Neuronal stem cell (in vitro differentiated cells): Measurements from ENCODE around the gene PRDM5.

Experiments
- DNase-seq: peaks from one replicate; pipeline ENCODE4 v3.0.0-alpha.2; 2013; ENCODE audit warnings: low spot score
- H2AFZ ChIP-seq: one replicate; pipeline ENCODE4 v1.6.1; 2013; ENCODE audit warnings: mild to moderate bottlenecking, low read length, inconsistent platforms
- H2AK5ac ChIP-seq: 2 replicates; pipeline ENCODE4 v1.6.1; 2013; ENCODE audit warnings: low read depth, mild to moderate bottlenecking, inconsistent platforms, low read length, moderate library complexity, mixed read lengths
- H2BK120ac ChIP-seq: 2 replicates; pipeline ENCODE4 v1.6.1; 2013; ENCODE audit warnings: low read depth, mild to moderate bottlenecking, inconsistent platforms, low read length, moderate library complexity, mixed read lengths
- H2BK12ac ChIP-seq: one replicate; pipeline ENCODE4 v1.6.1; 2013; ENCODE audit warnings: low read length, inconsistent platforms
- H2BK15ac ChIP-seq: 2 replicates; pipeline ENCODE4 v1.6.1; 2013; ENCODE audit warnings: mild to moderate bottlenecking, low read length, inconsistent platforms, mixed read lengths
- H2BK5ac ChIP-seq: one replicate; pipeline ENCODE4 v1.6.1; 2013; ENCODE audit warnings: inconsistent platforms, mild to moderate bottlenecking, low read length, moderate library complexity
- H3K14ac ChIP-seq: one replicate; pipeline ENCODE4 v1.6.1; 2013; ENCODE audit warnings: low read length, inconsistent platforms
- H3K18ac ChIP-seq: 2 replicates; pipeline ENCODE4 v1.6.1; 2013; ENCODE audit warnings: low read length, inconsistent platforms
- H3K23ac ChIP-seq: 2 replicates; pipeline ENCODE4 v1.6.1; 2013; ENCODE audit warnings: low read depth, mild to moderate bottlenecking, mixed read lengths, low read length, inconsistent platforms; ENCODE audit not compliant: poor library complexity
- H3K27ac ChIP-seq: replicated peaks from 3 replicates; pipeline ENCODE4 v1.5.1; 2013; ENCODE audit warnings: low read length, inconsistent platforms
- H3K27me3 ChIP-seq, 3 experiments: 2 replicates each; pipeline ENCODE4 v1.6.1; 2013; ENCODE audit warnings: low read length in 3 of 3, mild to moderate bottlenecking in 2 of 3, inconsistent platforms in 1 of 3, low read depth in 1 of 3, mixed read lengths in 1 of 3, moderate library complexity in 1 of 3; ENCODE audit not compliant: control insufficient read depth in 3 of 3, insufficient read depth in 3 of 3
- H3K36me3 ChIP-seq, 2 donors: replicated peaks in 1 of 2; 2 replicates each; pipeline ENCODE4 v1.6.1; 2013; ENCODE audit warnings: low read length in 2 of 2; ENCODE audit not compliant: control insufficient read depth in 2 of 2, insufficient read depth in 2 of 2
- H3K4ac ChIP-seq: 2 replicates; pipeline ENCODE4 v1.6.1; 2013; ENCODE audit warnings: inconsistent platforms, mild to moderate bottlenecking, low read length, moderate library complexity
- H3K4me1 ChIP-seq, 2 donors: 1 replicate in 1 of 2; 2 replicates in 1 of 2; pipeline ENCODE4 v1.6.1; 2013; ENCODE audit warnings: low read length in 2 of 2, low read depth in 1 of 2; ENCODE audit not compliant: control insufficient read depth in 2 of 2, insufficient read depth in 1 of 2
- H3K4me2 ChIP-seq: one replicate; pipeline ENCODE4 v1.6.1; 2013; ENCODE audit warnings: mild to moderate bottlenecking, low read length, inconsistent platforms; ENCODE audit not compliant: insufficient read depth, poor library complexity, severe bottlenecking
- H3K4me3 ChIP-seq, 2 donors: 2 replicates each; pipeline ENCODE4 v1.5.1; 2013; ENCODE audit warnings: low read length in 2 of 2, mild to moderate bottlenecking in 2 of 2, inconsistent platforms in 1 of 2, moderate library complexity in 1 of 2
- H3K79me1 ChIP-seq: one replicate; pipeline ENCODE4 v1.6.1; 2013; ENCODE audit warnings: low read depth, mild to moderate bottlenecking, inconsistent platforms, low read length, moderate library complexity
- H3K9ac ChIP-seq: one replicate; pipeline ENCODE4 v1.6.1; 2013; ENCODE audit warnings: mild to moderate bottlenecking, low read depth, low read length, inconsistent platforms; ENCODE audit not compliant: poor library complexity
- H3K9me3 ChIP-seq, 2 donors: replicated peaks in 1 of 2; 2 replicates each; pipeline versions ENCODE3 to v1.6.1; 2013; ENCODE audit warnings: low read length in 2 of 2, mild to moderate bottlenecking in 2 of 2, inconsistent platforms in 1 of 2, low read depth in 1 of 2, mixed read lengths in 1 of 2, moderate library complexity in 1 of 2; ENCODE audit not compliant: control insufficient read depth in 2 of 2, insufficient read depth in 1 of 2
- H4K8ac ChIP-seq: one replicate; pipeline ENCODE4 v1.6.1; 2013; ENCODE audit warnings: low read depth, mild to moderate bottlenecking, inconsistent platforms, low read length, moderate library complexity
- H4K91ac ChIP-seq: one replicate; pipeline ENCODE4 v1.6.1; 2013; ENCODE audit warnings: low read length, low read depth, mild to moderate bottlenecking, inconsistent platforms; ENCODE audit not compliant: poor library complexity
- WGBS, 2 donors: extraction: QIAGEN DNeasy Blood & Tissue Kit; methylation state at CpG; one replicate each; pipeline ENCODE4 v1.1.7; 2013; ENCODE audit warnings: missing lambda C conversion rate in 2 of 2, mixed read lengths in 1 of 2; ENCODE audit not compliant: insufficient read length in 2 of 2, insufficient replicate concordance in 1 of 2; ENCODE audit errors: extremely low coverage in 2 of 2; 5-methylcytosine and 5-hydroxymethylcytosine counted together

Gene PRDM5

DNA sequence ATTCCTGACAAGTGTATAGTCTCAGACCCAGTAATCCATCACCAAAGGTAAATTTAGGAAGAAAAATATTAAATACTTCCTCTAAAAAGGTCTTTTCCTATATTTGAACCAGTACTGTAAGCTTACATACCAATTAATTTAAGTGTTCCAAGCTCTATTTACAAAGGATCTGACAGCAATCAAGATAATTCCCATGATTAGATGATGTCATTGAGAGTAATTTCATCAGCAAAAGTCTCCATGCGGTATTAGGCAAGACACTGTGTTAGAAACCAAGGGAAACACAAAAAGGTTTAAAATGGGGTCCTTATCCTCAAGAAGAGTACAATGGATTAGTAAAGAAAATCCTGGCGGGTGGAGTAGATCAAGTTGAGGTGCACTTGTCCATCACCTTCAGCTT is 198.5 kb downstream of the PRDM5 start:
- Histone ChIP-seq H3K36me3 (no peaks in the 10 kb centered on the region), H3K27me3 (no peaks in the 10 kb centered on the region), H3K9me3 (peaks cover 0 to 7% of the 10 kb centered on the region in 2 donors), H2BK12ac (no peak overlapping the region), H3K4ac (no peak overlapping the region), H2AFZ (no peak overlapping the region), H4K91ac (no peak overlapping the region), H3K9ac (no peak overlapping the region), H2AK5ac (no peak overlapping the region), H3K4me1 (peaks cover 0 to 4% of the 10 kb centered on the region in 2 donors), H3K23ac (no peak overlapping the region), H3K4me3 (no peak overlapping the region), H3K4me2 (no peak overlapping the region), H4K8ac (no peak overlapping the region), H3K14ac (no peak overlapping the region), H2BK120ac (no peak overlapping the region), H3K18ac (no peak overlapping the region), H2BK15ac (no peak overlapping the region), H3K79me1 (no peaks in the 10 kb centered on the region), H3K27ac (no peak overlapping the region), H2BK5ac (no peak overlapping the region)
- WGBS, 2 donors: no CpG with 5 or more reads among the region's 2 CpGs
- DNase-seq: no peak

- Histone ChIP-seq H3K27me3 (no peaks in the 10 kb centered on the region), H3K9ac (no peak overlapping the region), H3K14ac (no peak overlapping the region), H3K18ac (no peak overlapping the region), H3K4me2 (no peak overlapping the region), H4K91ac (no peak overlapping the region), H3K9me3 (peaks cover 0 to 7% of the 10 kb centered on the region in 2 donors), H2BK15ac (no peak overlapping the region), H3K23ac (no peak overlapping the region), H2BK5ac (no peak overlapping the region), H3K4me3 (no peak overlapping the region), H3K36me3 (no peaks in the 10 kb centered on the region), H2AK5ac (no peak overlapping the region), H2BK120ac (no peak overlapping the region), H2BK12ac (no peak overlapping the region), H3K4ac (no peak overlapping the region), H4K8ac (no peak overlapping the region), H2AFZ (no peak overlapping the region), H3K27ac (no peak overlapping the region), H3K79me1 (no peaks in the 10 kb centered on the region), H3K4me1 (peaks cover 0 to 4% of the 10 kb centered on the region in 2 donors)
- no peak for DNase-seq
- WGBS, 2 donors: no CpG with 5 or more reads among the region's 3 CpGs
Measured at GRCh38 chr4:120723105-120723504, 199.4 kb downstream of the PRDM5 start.

- DNase-seq: no peak
- no peaks in the 10 kb centered on the region for H3K79me1 ChIP-seq
- no peak overlapping the region for H3K9ac ChIP-seq
Measured at GRCh38 chr4:120722655-120723054, 199.9 kb downstream of the PRDM5 start.

GRCh38 chr4:120720354-120720934 is 202.1 kb downstream of the PRDM5 start:
- Histone ChIP-seq H2BK15ac (no peak overlapping the region), H3K23ac (no peak overlapping the region), H2AK5ac (no peak overlapping the region), H2BK5ac (no peak overlapping the region), H3K9ac (no peak overlapping the region), H4K91ac (no peak overlapping the region), H3K4me3 (no peak overlapping the region), H3K4ac (no peak overlapping the region), H3K27ac (no peak overlapping the region), H2AFZ (no peak overlapping the region), H3K27me3 (no peaks in the 10 kb centered on the region), H3K18ac (no peak overlapping the region), H4K8ac (no peak overlapping the region), H3K79me1 (no peaks in the 10 kb centered on the region), H2BK12ac (no peak overlapping the region), H2BK120ac (no peak overlapping the region), H3K36me3 (no peaks in the 10 kb centered on the region), H3K4me1 (peaks cover 0 to 4% of the 10 kb centered on the region in 2 donors), H3K4me2 (no peak overlapping the region), H3K9me3 (peaks cover 0 to 7% of the 10 kb centered on the region in 2 donors), H3K14ac (no peak overlapping the region)
- DNase-seq: no peak
- no CpG with 5 or more reads among the region's 5 CpGs for WGBS, 2 donors

More at GRCh38 chr4:120722655-120723054, 199.9 kb downstream of the PRDM5 start:
- WGBS, 2 donors: no CpG with 5 or more reads among the region's 7 CpGs
- Histone ChIP-seq H2BK120ac (no peak overlapping the region), H2BK5ac (no peak overlapping the region), H3K9me3 (peaks cover 0 to 7% of the 10 kb centered on the region in 2 donors), H3K4ac (no peak overlapping the region), H2AK5ac (peak overlapping the region; percentile 20), H3K4me3 (no peak overlapping the region), H2BK15ac (no peak overlapping the region), H3K4me1 (peaks cover 0 to 4% of the 10 kb centered on the region in 2 donors), H3K4me2 (no peak overlapping the region), H4K8ac (no peak overlapping the region), H2BK12ac (no peak overlapping the region), H3K14ac (no peak overlapping the region), H3K27me3 (no peaks in the 10 kb centered on the region), H3K27ac (no peak overlapping the region), H4K91ac (no peak overlapping the region), H3K36me3 (no peaks in the 10 kb centered on the region), H3K23ac (no peak overlapping the region), H3K18ac (no peak overlapping the region), H2AFZ (no peak overlapping the region)
